NCI-H2227 (cell line): Measurements from ENCODE around the gene TADA3.

Source experiments
- DNase-seq: peaks from one replicate; lab custom pipeline; 2025; ENCODE audit not compliant: unreplicated experiment; lab: John Stamatoyannopoulos, UW

TADA3 gene

DNA sequence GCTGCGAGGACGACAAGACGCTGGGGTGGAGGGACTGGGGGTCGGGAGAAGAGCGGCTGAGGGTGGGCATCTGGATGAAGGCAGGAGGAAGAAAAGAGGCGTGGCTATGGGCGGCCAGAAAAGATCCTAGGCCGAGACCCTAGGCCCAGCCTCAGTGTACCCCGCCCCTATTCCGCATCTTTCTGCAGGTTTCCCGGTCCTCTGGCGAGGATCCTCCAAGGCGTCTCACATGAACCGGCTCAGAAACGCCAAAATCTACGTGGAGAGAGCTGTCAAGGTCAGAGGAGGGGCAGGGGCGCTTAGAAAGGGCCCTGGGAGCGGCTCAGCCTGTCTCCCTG is 18.1 kb upstream of the TADA3 start:
- no peak for DNase-seq

- peak; percentile 77 for DNase-seq
Measured at GRCh38 chr3:9809615-9810432, 17.6 kb upstream of the TADA3 start, which contains the start of gene TTLL3. Gene TTLL3 (plus strand): TSS chr3:9810262. CDS start chr3:9810662, 400 bp downstream.

GRCh38 chr3:9809239-9809614 is 17.0 kb upstream of the TADA3 start:
- no peak for DNase-seq

DNA sequence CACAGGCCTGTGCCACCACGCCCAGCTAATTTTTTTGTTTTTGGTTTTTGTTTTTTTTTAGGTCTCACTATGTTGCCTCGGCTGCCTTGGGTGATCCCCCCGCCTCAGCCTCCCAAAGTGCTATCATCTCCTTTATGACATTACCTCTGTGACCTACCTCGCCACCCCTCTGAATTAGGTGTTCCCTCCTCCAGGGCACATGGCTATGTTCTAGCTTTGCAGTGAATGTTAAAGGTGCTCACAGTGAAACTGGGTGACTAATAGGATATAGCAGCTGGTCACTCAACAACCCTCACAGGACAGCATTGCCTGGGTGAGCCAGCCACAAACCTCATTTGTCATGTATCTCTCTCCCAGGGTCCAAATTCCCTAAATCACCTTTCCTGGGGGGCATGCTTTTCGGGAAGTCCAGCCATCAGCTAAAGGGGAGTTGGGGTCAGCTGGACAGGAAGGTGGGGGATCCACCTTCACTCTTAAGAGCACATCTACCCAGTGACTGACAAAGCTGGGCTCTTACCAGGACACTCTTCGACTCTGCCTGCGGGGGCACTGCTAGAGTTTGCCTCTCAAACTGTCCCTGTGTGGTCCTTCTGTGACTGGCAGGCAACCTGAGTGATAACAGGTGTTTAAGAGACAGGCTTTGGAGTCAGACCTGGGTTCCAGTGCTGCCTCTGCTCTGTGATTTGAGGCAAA is 16.2 kb upstream of the TADA3 start:
- DNase-seq: peak; percentile 19

DNA sequence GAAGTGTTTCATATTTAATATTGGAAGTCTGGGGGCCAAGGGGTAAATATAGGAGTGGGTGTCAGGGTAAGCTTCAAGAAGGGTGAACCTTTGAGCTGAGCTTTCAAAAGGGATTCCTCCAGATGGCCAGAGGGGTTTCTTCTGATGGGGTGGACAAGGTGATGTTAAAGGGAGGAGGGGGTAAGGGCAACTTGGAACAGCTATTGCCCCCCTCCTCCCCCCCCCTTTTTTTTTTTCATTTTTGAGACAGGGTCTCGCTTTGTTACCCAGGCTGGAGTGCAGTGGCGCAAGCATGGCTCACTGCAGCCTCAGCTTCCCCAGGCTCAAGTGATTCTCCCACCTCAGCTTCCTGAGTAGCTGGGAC is 15.7 kb upstream of the TADA3 start:
- DNase-seq: no peak

DNA sequence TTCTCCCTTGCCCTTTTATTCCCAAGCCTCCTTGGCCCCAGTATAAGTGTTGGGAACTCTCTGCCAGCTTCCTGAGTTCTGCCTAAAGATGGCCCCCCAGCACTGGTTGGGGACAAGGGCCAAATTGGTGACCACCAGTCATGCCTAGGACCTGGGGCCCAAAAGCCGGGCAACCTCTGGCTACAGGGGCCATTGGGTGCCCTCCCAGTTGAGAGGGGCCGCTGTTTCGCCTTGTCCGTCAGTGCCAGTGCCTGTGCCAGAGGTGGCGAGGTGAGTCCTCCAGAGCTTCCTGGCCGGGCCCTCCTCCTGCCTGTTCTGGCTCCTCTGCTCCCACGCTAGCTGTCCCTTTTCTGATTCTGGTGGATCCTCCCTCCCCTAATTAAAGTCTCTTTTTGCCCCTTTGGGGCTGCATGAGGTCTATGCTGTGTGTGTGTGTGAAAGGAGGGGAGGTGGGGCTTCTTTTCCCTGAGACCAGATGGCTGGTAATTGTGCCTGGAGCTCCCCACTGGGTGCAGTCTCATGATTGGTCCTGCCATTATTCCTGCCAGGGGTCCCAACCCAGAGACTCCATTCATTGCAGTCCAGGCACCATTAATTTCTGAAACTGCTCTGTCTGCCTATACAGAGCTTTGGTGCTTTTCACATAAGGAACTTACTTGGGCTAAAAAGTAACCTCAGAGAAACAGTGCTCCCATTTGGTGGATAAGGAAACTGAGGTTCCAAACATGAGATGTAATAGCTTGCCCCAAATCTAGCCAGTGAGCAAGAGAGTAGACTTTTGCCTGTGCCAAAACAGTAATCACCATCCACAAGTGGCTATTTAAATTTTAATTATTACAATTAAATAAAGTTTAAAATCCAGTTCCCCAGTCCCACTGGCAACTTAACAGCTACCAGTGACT is 14.7 kb upstream of the TADA3 start:
- peak; percentile 81 for DNase-seq

DNA sequence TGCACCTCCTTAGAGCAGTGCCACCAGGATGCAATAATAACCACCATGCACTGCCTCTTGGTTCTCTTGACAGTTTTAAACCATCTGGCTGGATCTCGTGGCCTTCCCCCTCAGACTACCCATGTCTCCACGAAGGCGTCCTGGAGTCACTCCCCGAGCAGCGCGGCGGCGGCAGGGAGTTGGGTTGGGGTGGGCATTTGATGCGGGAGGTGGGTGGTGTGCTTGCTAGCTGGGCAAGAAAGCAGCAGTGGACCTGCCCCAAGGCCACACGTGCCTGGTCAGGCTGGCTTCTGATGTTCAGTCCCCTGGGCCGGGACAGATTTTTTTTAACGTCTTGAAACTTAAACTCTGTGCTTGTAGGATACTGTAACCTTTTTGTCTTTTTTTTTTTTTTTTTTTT is 13.9 kb upstream of the TADA3 start:
- no peak for DNase-seq

DNA sequence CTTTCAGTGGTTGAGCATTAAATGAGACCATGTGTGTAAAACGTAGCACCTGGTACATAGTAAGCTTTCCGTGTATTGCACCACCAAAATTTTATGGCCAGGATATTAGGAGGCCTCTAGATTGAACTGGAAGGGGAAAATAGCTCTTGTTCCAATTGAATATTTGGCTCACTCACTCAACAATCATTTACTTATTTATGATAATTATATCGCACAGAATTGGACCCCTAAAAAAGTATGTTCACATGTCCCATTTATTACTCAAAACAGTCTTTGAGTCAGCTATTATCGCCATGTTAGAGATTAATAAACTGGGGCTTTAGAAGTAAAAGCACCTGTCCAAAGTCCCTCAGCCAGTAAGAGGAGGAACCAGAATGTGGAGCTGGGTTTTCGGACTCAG is 12.7 kb upstream of the TADA3 start:
- DNase-seq: no peak

DNA sequence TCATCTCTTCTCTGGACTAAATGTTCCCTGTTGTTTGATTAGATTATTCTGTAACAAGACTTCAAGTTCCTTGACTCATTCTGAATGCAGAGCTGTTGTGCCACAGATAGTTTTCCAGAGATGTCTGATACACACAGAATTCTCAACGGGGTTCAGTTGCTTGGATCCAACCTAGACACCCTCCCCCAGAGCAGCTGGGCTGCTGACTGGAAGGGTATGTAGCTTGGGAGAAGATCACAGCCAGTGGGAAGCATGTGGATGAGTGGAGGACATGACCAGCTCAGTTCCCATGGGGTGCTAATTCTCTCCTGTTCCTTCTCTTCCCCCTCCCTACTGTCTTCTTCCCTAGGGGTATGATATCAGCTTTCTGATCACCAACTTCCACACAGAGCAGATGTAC is 11.2 kb upstream of the TADA3 start:
- no peak for DNase-seq

- DNase-seq: no peak
Measured at GRCh38 chr3:9800529-9800928, 8.3 kb upstream of the TADA3 start.

GRCh38 chr3:9797196-9797945 is 5.1 kb upstream of the TADA3 start:
- no peak for DNase-seq

- DNase-seq: no peak
Measured at GRCh38 chr3:9795207-9795606, 2.9 kb upstream of the TADA3 start.

DNA sequence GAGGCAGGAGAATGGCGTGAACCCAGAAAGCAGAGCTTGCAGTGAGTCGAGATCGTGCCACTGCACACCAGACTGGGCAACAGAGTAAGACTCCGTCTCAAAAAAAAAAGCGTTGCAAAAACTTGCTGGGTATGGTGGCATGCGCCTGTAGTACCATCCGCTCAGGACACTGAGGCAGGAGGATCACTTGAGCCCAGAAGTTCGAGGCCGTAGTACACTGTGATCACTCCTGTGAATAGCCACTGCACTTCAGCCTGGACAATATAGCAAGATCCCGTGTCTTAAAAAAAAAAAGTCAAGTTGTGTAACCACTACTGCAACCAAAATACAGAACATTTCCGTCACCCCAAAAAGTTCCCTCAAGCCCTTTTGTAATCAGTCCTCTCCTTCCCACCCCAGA is 2.1 kb upstream of the TADA3 start:
- no peak for DNase-seq

GRCh38 chr3:9793161-9793781 is 998 bp upstream of the TADA3 start:
- DNase-seq: peak; percentile 35

GRCh38 chr3:9791790-9792404 is 376 bp downstream of the TADA3 start:
- no peak for DNase-seq

DNA sequence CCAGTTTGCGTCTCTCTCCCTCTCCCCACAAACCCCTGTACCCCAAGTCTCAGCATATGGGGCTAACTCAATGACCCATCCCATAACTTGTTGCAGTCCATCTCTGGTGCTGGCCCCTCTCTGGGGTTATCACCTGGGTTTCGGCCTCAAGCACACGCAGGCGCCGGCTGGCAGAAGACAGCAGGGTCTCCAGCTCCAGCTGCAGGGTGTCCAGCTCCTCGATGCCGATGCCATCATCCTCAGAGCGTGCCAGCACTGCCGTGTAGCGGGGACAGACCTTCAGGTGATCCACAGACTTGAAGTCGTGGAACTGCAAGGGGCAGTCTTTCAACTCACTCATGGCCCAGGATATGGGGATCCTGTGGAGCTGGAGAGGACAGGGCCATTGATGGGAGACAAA is 1.1 kb downstream of the TADA3 start:
- DNase-seq: no peak

DNA sequence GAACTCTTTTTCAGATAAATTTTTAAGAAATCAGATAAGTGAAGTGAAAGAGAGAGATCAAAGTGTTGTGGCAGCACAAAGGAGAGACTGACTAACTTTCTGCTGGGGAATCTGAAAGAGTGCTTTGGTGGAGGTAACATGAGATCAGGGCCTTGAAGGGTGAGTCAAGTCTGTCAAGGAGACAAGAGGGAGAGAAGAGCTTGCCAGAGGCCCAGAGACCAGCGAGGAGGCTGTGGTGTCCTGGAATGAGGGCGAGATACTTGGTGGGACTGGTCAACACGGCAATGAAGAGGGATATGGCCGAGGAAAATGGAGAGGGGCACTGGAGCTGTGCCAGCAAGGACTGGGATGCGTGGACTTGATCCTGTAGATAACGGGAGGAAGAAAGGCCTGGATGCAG is 4.6 kb downstream of the TADA3 start:
- DNase-seq: no peak

- DNase-seq: no peak
Measured at GRCh38 chr3:9786825-9787669, 5.2 kb downstream of the TADA3 start.

GRCh38 chr3:9786209-9786739 is 6.0 kb downstream of the TADA3 start:
- no peak for DNase-seq
